ENCODE measurements around the gene MYCBPAP. TPM values are rescaled to one million over a fixed set of nuclear protein-coding genes. Genes with fewer than 3 reads are reported as not detected.

Gene MYCBPAP
- polyA plus RNA-seq, 2 donors: 0.05 to 0.22 TPM

Other genes with a start within 250 kb of the MYCBPAP start
- gene TMEM92, start 234.0 kb upstream of the MYCBPAP start, polyA plus RNA-seq: under 1 TPM; 0.08 to 0.27 TPM
- 10 to 100 TPM in 1 of 2 donors, 1 to 10 TPM in 1; 6.0 to 12.1 TPM for gene XYLT2, start 162.3 kb upstream of the MYCBPAP start, polyA plus RNA-seq
- gene MRPL27, start 135.3 kb upstream of the MYCBPAP start, polyA plus RNA-seq: 100 to 1,000 TPM; 106 to 119 TPM
- 1 to 10 TPM; 2.0 to 3.6 TPM for gene EME1, start 135.2 kb upstream of the MYCBPAP start, polyA plus RNA-seq
- gene LRRC59, start 110.9 kb upstream of the MYCBPAP start, polyA plus RNA-seq: 10 to 100 TPM; 18.7 to 52.1 TPM
- gene ACSF2, start 82.2 kb upstream of the MYCBPAP start, polyA plus RNA-seq: 10 to 100 TPM; 13.5 to 22.6 TPM
- under 1 TPM; 0.13 to 0.18 TPM for gene CHAD, start 39.6 kb upstream of the MYCBPAP start, polyA plus RNA-seq
- gene RSAD1, start 29.6 kb upstream of the MYCBPAP start, polyA plus RNA-seq: 10 to 100 TPM; 11.9 to 16.9 TPM
- 10 to 100 TPM; 40.5 to 59.8 TPM for gene EPN3, start 24.3 kb downstream of the MYCBPAP start, polyA plus RNA-seq
- 10 to 100 TPM; 11.5 to 26.7 TPM for gene SPATA20, start 38.7 kb downstream of the MYCBPAP start, polyA plus RNA-seq
- under 1 TPM; 0.06 to 0.13 TPM for gene CACNA1G, start 52.3 kb downstream of the MYCBPAP start, polyA plus RNA-seq
- 10 to 100 TPM; 17.7 to 32.0 TPM for gene ABCC3, start 126.4 kb downstream of the MYCBPAP start, polyA plus RNA-seq
- gene ANKRD40, start 199.5 kb downstream of the MYCBPAP start, polyA plus RNA-seq: 1 to 10 TPM; 7.2 to 7.5 TPM
- gene LUC7L3, start 211.2 kb downstream of the MYCBPAP start, polyA plus RNA-seq: 10 to 100 TPM; 46.6 to 80.7 TPM